ENCODE data around the gene YEATS4. TPM values are rescaled to one million over a fixed set of nuclear protein-coding genes. Genes with fewer than 3 reads are reported as not detected.
A peak's percentile ranks its signal among the peaks of the same experiment; 100 is the strongest.

YEATS4 gene
- polyA plus RNA-seq, 10 donors: 10.4 to 16.7 (median 15.0) TPM

GRCh38 chr12:69386921-69387320 lies 27.4 kb downstream of the YEATS4 start:
- no peak for DNase-seq

GRCh38 chr12:69388371-69388770 lies 28.8 kb downstream of the YEATS4 start:
- DNase-seq: peak; percentile 26 to 56 (median 36)

GRCh38 chr12:69389831-69390230 lies 30.3 kb downstream of the YEATS4 start:
- DNase-seq: peak in 1 of 3 donors; percentile 21

GRCh38 chr12:69392179-69392928 lies 32.8 kb downstream of the YEATS4 start:
- no peak for DNase-seq

GRCh38 chr12:69396041-69396440 lies 36.5 kb downstream of the YEATS4 start:
- DNase-seq: no peak

GRCh38 chr12:69396963-69397362 lies 37.4 kb downstream of the YEATS4 start:
- no peak for DNase-seq

GRCh38 chr12:69397978-69398377 lies 38.4 kb downstream of the YEATS4 start:
- no peak for DNase-seq

GRCh38 chr12:69401940-69402339 lies 42.4 kb downstream of the YEATS4 start:
- DNase-seq: no peak

- no peak for DNase-seq
Measured at GRCh38 chr12:69404851-69405565, 45.5 kb downstream of the YEATS4 start.

GRCh38 chr12:69405566-69405865 lies 46.0 kb downstream of the YEATS4 start:
- peak in 1 of 3 donors; percentile 84 for DNase-seq

GRCh38 chr12:69406217-69406616 lies 46.7 kb downstream of the YEATS4 start:
- no peak for DNase-seq

- DNase-seq: no peak
Measured at GRCh38 chr12:69410571-69410970, 51.0 kb downstream of the YEATS4 start.

GRCh38 chr12:69412655-69413054 lies 53.1 kb downstream of the YEATS4 start:
- no peak for DNase-seq

GRCh38 chr12:69415471-69416275 lies 56.1 kb downstream of the YEATS4 start:
- DNase-seq: peak; percentile 84 to 92 (median 90)

- no peak for DNase-seq
Measured at GRCh38 chr12:69417231-69417630, 57.7 kb downstream of the YEATS4 start.

- DNase-seq: no peak
Measured at GRCh38 chr12:69417741-69418167, 58.2 kb downstream of the YEATS4 start.

- no peak for DNase-seq
Measured at GRCh38 chr12:69419701-69420100, 60.2 kb downstream of the YEATS4 start.

- DNase-seq: no peak
Measured at GRCh38 chr12:69421548-69421947, 62.0 kb downstream of the YEATS4 start.

- no peak for DNase-seq
Measured at GRCh38 chr12:69423037-69423905, 63.7 kb downstream of the YEATS4 start.

- no peak for DNase-seq
Measured at GRCh38 chr12:69425417-69425816, 65.9 kb downstream of the YEATS4 start.

- no peak for DNase-seq
Measured at GRCh38 chr12:69428351-69429073, 69.0 kb downstream of the YEATS4 start.
